NCI-H1105 (cell line): ENCODE data around the gene C11orf91.
"Not testable (repeated sequence)": the region's sequence is repeated elsewhere in the genome, so short reads cannot be mapped to it uniquely, and the experiment has no call there.

ENCODE experiments used
- DNase-seq: peaks from one replicate; lab custom pipeline; 2025; lab: John Stamatoyannopoulos, UW

C11orf91 gene

GRCh38 chr11:33668951-33669596 is 31.6 kb downstream of the C11orf91 start:
- DNase-seq: no peak

- peak; percentile 70 for DNase-seq
Measured at GRCh38 chr11:33668468-33668825, 32.2 kb downstream of the C11orf91 start.

- DNase-seq: no peak
Measured at GRCh38 chr11:33667819-33668467, 32.7 kb downstream of the C11orf91 start.

- DNase-seq: no peak
Measured at GRCh38 chr11:33665350-33666106, 35.1 kb downstream of the C11orf91 start.

GRCh38 chr11:33664827-33665226 is 35.8 kb downstream of the C11orf91 start:
- no peak for DNase-seq

GRCh38 chr11:33664166-33664565 is 36.5 kb downstream of the C11orf91 start:
- no peak for DNase-seq

- no peak for DNase-seq
Measured at GRCh38 chr11:33663121-33663520, 37.5 kb downstream of the C11orf91 start.

GRCh38 chr11:33661526-33661925 is 39.1 kb downstream of the C11orf91 start:
- not testable (repeated sequence) for DNase-seq

GRCh38 chr11:33660962-33661361 is 39.7 kb downstream of the C11orf91 start:
- no peak for DNase-seq

GRCh38 chr11:33659370-33660139 is 41.1 kb downstream of the C11orf91 start:
- DNase-seq: no peak

- no peak for DNase-seq
Measured at GRCh38 chr11:33658195-33658900, 42.3 kb downstream of the C11orf91 start.

- DNase-seq: no peak
Measured at GRCh38 chr11:33657757-33658156, 42.9 kb downstream of the C11orf91 start.

GRCh38 chr11:33656768-33657167 is 43.9 kb downstream of the C11orf91 start:
- no peak for DNase-seq

- no peak for DNase-seq
Measured at GRCh38 chr11:33655842-33656600, 44.6 kb downstream of the C11orf91 start.

GRCh38 chr11:33654594-33654993 is 46.0 kb downstream of the C11orf91 start:
- no peak for DNase-seq

GRCh38 chr11:33652930-33653329 is 47.7 kb downstream of the C11orf91 start:
- no peak for DNase-seq

GRCh38 chr11:33652431-33652830 is 48.2 kb downstream of the C11orf91 start:
- DNase-seq: no peak

- DNase-seq: no peak
Measured at GRCh38 chr11:33651990-33652389, 48.6 kb downstream of the C11orf91 start.

GRCh38 chr11:33651555-33651954 is 49.1 kb downstream of the C11orf91 start:
- no peak for DNase-seq

GRCh38 chr11:33649944-33650343 is 50.7 kb downstream of the C11orf91 start:
- DNase-seq: no peak
